Measurements from ENCODE around the gene GJD3. TPM values are rescaled to one million over a fixed set of nuclear protein-coding genes. Genes with fewer than 3 reads are reported as not detected.
A peak's percentile ranks its signal among the peaks of the same experiment; 100 is the strongest.

The GJD3 gene
- total RNA-seq, 1 donor from 2014 or later, result 0.36 TPM

GRCh38 chr17:40361063-40361924 is 3.2 kb downstream of the GJD3 start:
- Mint-ChIP-seq H3K4me1 (ENCODE audit: unreplicated experiment) (peaks cover 12% of the 10 kb centered on the region), H3K36me3 (no peaks in the 10 kb centered on the region), H3K4me3 (peak overlapping the region; percentile 82), H3K27ac (peak overlapping the region; percentile 12), H3K27me3 (peaks cover 22% of the 10 kb centered on the region), H3K9me3 (no peaks in the 10 kb centered on the region)
- no peak for DNase-seq (ENCODE audit: extremely low spot score, unreplicated experiment)
- TF ChIP-seq CTCF (conservative IDR thresholded peaks at IDR 0.05), result no peak

- Mint-ChIP-seq H3K36me3 (no peaks in the 10 kb centered on the region), H3K27ac (no peak overlapping the region), H3K27me3 (peaks cover 22% of the 10 kb centered on the region), H3K4me3 (no peak overlapping the region), H3K9me3 (no peaks in the 10 kb centered on the region), H3K4me1 (ENCODE audit: unreplicated experiment) (peaks cover 16% of the 10 kb centered on the region)
- DNase-seq (ENCODE audit: extremely low spot score, unreplicated experiment), result no peak
- no peak for TF ChIP-seq CTCF (conservative IDR thresholded peaks at IDR 0.05)
These were observed 4.4 kb downstream of the GJD3 start for GRCh38 chr17:40360091-40360490.

- DNase-seq (ENCODE audit: extremely low spot score, unreplicated experiment), result peak; percentile 94
- peak; percentile 99 for TF ChIP-seq CTCF (conservative IDR thresholded peaks at IDR 0.05)
- H3K27ac Mint-ChIP-seq, result peak overlapping the region; percentile 39
- no peaks in the 10 kb centered on the region for H3K36me3 Mint-ChIP-seq
- peak overlapping the region; percentile 63 for H3K4me3 Mint-ChIP-seq
- H3K27me3 Mint-ChIP-seq, result peaks cover 18% of the 10 kb centered on the region
- no peaks in the 10 kb centered on the region for H3K9me3 Mint-ChIP-seq
- H3K4me1 Mint-ChIP-seq (ENCODE audit: unreplicated experiment), result peaks cover 25% of the 10 kb centered on the region
These were observed 6.1 kb downstream of the GJD3 start for GRCh38 chr17:40358323-40359038.

GRCh38 chr17:40356990-40357881 is 7.3 kb downstream of the GJD3 start:
- peaks cover 34% of the 10 kb centered on the region for H3K4me1 Mint-ChIP-seq (ENCODE audit: unreplicated experiment)

More at GRCh38 chr17:40356990-40357881, 7.3 kb downstream of the GJD3 start:
- no peak for TF ChIP-seq CTCF (conservative IDR thresholded peaks at IDR 0.05)
- H3K9me3 Mint-ChIP-seq, result no peaks in the 10 kb centered on the region
- H3K36me3 Mint-ChIP-seq, result peaks cover 9% of the 10 kb centered on the region
- no peak overlapping the region for H3K27ac Mint-ChIP-seq
- peaks cover 12% of the 10 kb centered on the region for H3K27me3 Mint-ChIP-seq
- H3K4me3 Mint-ChIP-seq, result no peak overlapping the region
- DNase-seq (ENCODE audit: extremely low spot score, unreplicated experiment), result no peak
